Stimulated activated naive CD8-positive, alpha-beta T cell treated with anti-CD3 and anti-CD28 coated beads, Interleukin-15, amount 100 ng/mL, for 72 hours (primary cell): ENCODE data around the gene HPCA.

Source experiments
- ATAC-seq: fragments of 150-1000 bp; cut with Tn5 transposase; 2 replicates; pipeline ENCODE4 v1.10.0; 2021; ENCODE audit warnings: mild to moderate bottlenecking, moderate library complexity
- DNase-seq, 2 donors: peaks; one replicate each; pipeline ENCODE4 v3.0.0; 2021 to 2022
- H3K27ac Mint-ChIP-seq, 2 donors: one replicate each; pipeline ENCODE4 v1.8.0; 2022; ENCODE audit warnings: mild to moderate bottlenecking in 2 of 2, mixed read lengths in 2 of 2, moderate library complexity in 2 of 2
- H3K27me3 Mint-ChIP-seq: one replicate; pipeline ENCODE4 v1.8.0; 2022; ENCODE audit warnings: mixed read lengths
- H3K4me1 Mint-ChIP-seq: one replicate; pipeline ENCODE4 v1.8.0; 2022; ENCODE audit warnings: mild to moderate bottlenecking, mixed read lengths
- H3K4me3 Mint-ChIP-seq, 2 donors: one replicate each; pipeline ENCODE4 v1.8.0; 2022; ENCODE audit warnings: mild to moderate bottlenecking in 2 of 2, mixed read lengths in 2 of 2, moderate library complexity in 1 of 2
- H3K9me3 Mint-ChIP-seq, 2 donors: one replicate each; pipeline ENCODE4 v1.8.0; 2022; ENCODE audit warnings: mixed read lengths in 2 of 2

The HPCA gene

GRCh38 chr1:32886004-32886827 is at the start of gene HPCA:
HPCA (plus strand) TSS chr1:32886491; CDS start chr1:32888899, 2,408 bp downstream.
- Mint-ChIP-seq H3K4me1 (peaks cover 9% of the 10 kb centered on the region), H3K27ac (peak within 1 kb of the TSS in 1 of 2 donors; percentile 45), H3K9me3 (no peaks in the 10 kb centered on the region), H3K4me3 (peak within 1 kb of the TSS; percentile 33 to 58), H3K27me3 (peaks cover 96% of the 10 kb centered on the region)
- peak; percentile 80 for ATAC-seq
- DNase-seq, result peak; percentile 45 to 47

GRCh38 chr1:32848354-32849063 is 37.8 kb upstream of the HPCA start:
- H3K9me3 Mint-ChIP-seq, result no peaks in the 10 kb centered on the region
- H3K4me3 Mint-ChIP-seq, result no peak overlapping the region
- no peak for DNase-seq
- no peaks in the 10 kb centered on the region for H3K4me1 Mint-ChIP-seq
- no peak for ATAC-seq
- no peak overlapping the region for H3K27ac Mint-ChIP-seq
- no peaks in the 10 kb centered on the region for H3K27me3 Mint-ChIP-seq

GRCh38 chr1:32855861-32856617 is 30.3 kb upstream of the HPCA start:
- H3K4me1 Mint-ChIP-seq, result no peaks in the 10 kb centered on the region
- no peak overlapping the region for H3K27ac Mint-ChIP-seq
- no peak overlapping the region for H3K4me3 Mint-ChIP-seq
- no peaks in the 10 kb centered on the region for H3K9me3 Mint-ChIP-seq
- ATAC-seq, result no peak
- H3K27me3 Mint-ChIP-seq, result no peaks in the 10 kb centered on the region
- no peak for DNase-seq

GRCh38 chr1:32858136-32858535 is 28.2 kb upstream of the HPCA start:
- no peak overlapping the region for H3K4me3 Mint-ChIP-seq
- DNase-seq, result no peak
- H3K4me1 Mint-ChIP-seq, result no peaks in the 10 kb centered on the region
- no peaks in the 10 kb centered on the region for H3K27me3 Mint-ChIP-seq
- no peak for ATAC-seq
- H3K9me3 Mint-ChIP-seq, result no peaks in the 10 kb centered on the region
- no peak overlapping the region for H3K27ac Mint-ChIP-seq

- H3K9me3 Mint-ChIP-seq, result no peaks in the 10 kb centered on the region
- no peaks in the 10 kb centered on the region for H3K27me3 Mint-ChIP-seq
- ATAC-seq (no peak), DNase-seq (no peak)
- H3K4me3 Mint-ChIP-seq, result no peak overlapping the region
- H3K27ac Mint-ChIP-seq, result no peak overlapping the region
- H3K4me1 Mint-ChIP-seq, result no peaks in the 10 kb centered on the region
Observed at GRCh38 chr1:32858791-32859190, 27.5 kb upstream of the HPCA start.

GRCh38 chr1:32859915-32860314 is 26.4 kb upstream of the HPCA start:
- DNase-seq (no peak), ATAC-seq (no peak)
- Mint-ChIP-seq H3K4me1 (no peaks in the 10 kb centered on the region), H3K27ac (no peak overlapping the region), H3K27me3 (no peaks in the 10 kb centered on the region), H3K4me3 (no peak overlapping the region), H3K9me3 (no peaks in the 10 kb centered on the region)

GRCh38 chr1:32860566-32860965 is 25.7 kb upstream of the HPCA start:
- ATAC-seq (no peak), DNase-seq (no peak)
- Mint-ChIP-seq H3K4me3 (no peak overlapping the region), H3K27me3 (no peaks in the 10 kb centered on the region), H3K4me1 (no peaks in the 10 kb centered on the region), H3K9me3 (no peaks in the 10 kb centered on the region), H3K27ac (no peak overlapping the region)

GRCh38 chr1:32861904-32862695 is 24.2 kb upstream of the HPCA start:
- no peak overlapping the region for H3K27ac Mint-ChIP-seq
- no peak overlapping the region for H3K4me3 Mint-ChIP-seq
- no peaks in the 10 kb centered on the region for H3K27me3 Mint-ChIP-seq
- no peaks in the 10 kb centered on the region for H3K4me1 Mint-ChIP-seq
- H3K9me3 Mint-ChIP-seq, result no peaks in the 10 kb centered on the region
- ATAC-seq (no peak), DNase-seq (no peak)

- no peak overlapping the region for H3K4me3 Mint-ChIP-seq
- H3K9me3 Mint-ChIP-seq, result no peaks in the 10 kb centered on the region
- H3K4me1 Mint-ChIP-seq, result no peaks in the 10 kb centered on the region
- peaks cover 2% of the 10 kb centered on the region for H3K27me3 Mint-ChIP-seq
- DNase-seq, result no peak
- no peak overlapping the region for H3K27ac Mint-ChIP-seq
- ATAC-seq, result no peak
Observed at GRCh38 chr1:32863218-32863880, 22.9 kb upstream of the HPCA start.

- peaks cover 7% of the 10 kb centered on the region for H3K27me3 Mint-ChIP-seq
- no peak for DNase-seq
- H3K4me1 Mint-ChIP-seq, result no peaks in the 10 kb centered on the region
- no peaks in the 10 kb centered on the region for H3K9me3 Mint-ChIP-seq
- H3K27ac Mint-ChIP-seq, result no peak overlapping the region
- ATAC-seq, result no peak
- no peak overlapping the region for H3K4me3 Mint-ChIP-seq
Observed at GRCh38 chr1:32863881-32864245, 22.4 kb upstream of the HPCA start.

- Mint-ChIP-seq H3K27ac (peak overlapping the region in 1 of 2 donors; percentile 45), H3K27me3 (peaks cover 13% of the 10 kb centered on the region), H3K9me3 (no peaks in the 10 kb centered on the region), H3K4me1 (peaks cover under 1% of the 10 kb centered on the region), H3K4me3 (no peak overlapping the region)
- ATAC-seq (no peak), DNase-seq (no peak)
Observed at GRCh38 chr1:32864375-32865019, 21.8 kb upstream of the HPCA start.

- Mint-ChIP-seq H3K27ac (no peak overlapping the region), H3K27me3 (peaks cover 24% of the 10 kb centered on the region), H3K9me3 (no peaks in the 10 kb centered on the region), H3K4me3 (no peak overlapping the region), H3K4me1 (peaks cover 10% of the 10 kb centered on the region)
- no peak for ATAC-seq
- DNase-seq, result no peak
Observed at GRCh38 chr1:32865639-32866405, 20.5 kb upstream of the HPCA start.

GRCh38 chr1:32867151-32867550 is 19.1 kb upstream of the HPCA start:
- Mint-ChIP-seq H3K9me3 (no peaks in the 10 kb centered on the region), H3K27ac (peak overlapping the region in 1 of 2 donors; percentile 37), H3K4me3 (no peak overlapping the region), H3K4me1 (peaks cover 10% of the 10 kb centered on the region), H3K27me3 (peaks cover 37% of the 10 kb centered on the region)
- ATAC-seq (no peak), DNase-seq (no peak)

- ATAC-seq (no peak), DNase-seq (no peak)
- Mint-ChIP-seq H3K27me3 (peaks cover 42% of the 10 kb centered on the region), H3K4me3 (no peak overlapping the region), H3K4me1 (peaks cover 10% of the 10 kb centered on the region), H3K9me3 (no peaks in the 10 kb centered on the region), H3K27ac (no peak overlapping the region)
Observed at GRCh38 chr1:32867671-32868070, 18.6 kb upstream of the HPCA start.
